Measurements from ENCODE around the gene NUDCD3. TPM values are rescaled to one million over a fixed set of nuclear protein-coding genes. Genes with fewer than 3 reads are reported as not detected.

The NUDCD3 gene
- total RNA-seq, 4 donors from 2014 or later = 28.5 to 115 (median 52.6) TPM

- Histone ChIP-seq H3K27ac (no peak overlapping the region), H3K36me3 (no peaks in the 10 kb centered on the region), H3K4me1 (no peaks in the 10 kb centered on the region), H3K27me3 (no peaks in the 10 kb centered on the region), H3K4me3 (no peak overlapping the region), H3K9me3 (no peaks in the 10 kb centered on the region)
- intact Hi-C loops (cut with DNase I; ENCODE audit: low total_unique reads) = no loop called here
- no peak for TF ChIP-seq POLR2A (IDR thresholded peaks at IDR 0.05)
- TF ChIP-seq CTCF (IDR thresholded peaks at IDR 0.05) = no peak
- DNase-seq = no peak
These were observed 122.0 kb downstream of the NUDCD3 start for GRCh38 chr7:44368455-44368854.

- DNase-seq = no peak
- no peaks in the 10 kb centered on the region for H3K4me1 ChIP-seq
- H3K27me3 ChIP-seq = no peaks in the 10 kb centered on the region
- intact Hi-C loops (cut with DNase I; ENCODE audit: low total_unique reads) = no loop called here
- H3K4me3 ChIP-seq = no peak overlapping the region
- no peaks in the 10 kb centered on the region for H3K36me3 ChIP-seq
- no peaks in the 10 kb centered on the region for H3K9me3 ChIP-seq
- no peak for TF ChIP-seq POLR2A (IDR thresholded peaks at IDR 0.05)
- no peak for TF ChIP-seq CTCF (IDR thresholded peaks at IDR 0.05)
- no peak overlapping the region for H3K27ac ChIP-seq
These were observed 122.9 kb downstream of the NUDCD3 start for GRCh38 chr7:44367475-44368043.

GRCh38 chr7:44366986-44367385 is 123.5 kb downstream of the NUDCD3 start:
- H3K27ac ChIP-seq = no peak overlapping the region
- H3K9me3 ChIP-seq = no peaks in the 10 kb centered on the region
- TF ChIP-seq POLR2A (IDR thresholded peaks at IDR 0.05) = no peak
- TF ChIP-seq CTCF (IDR thresholded peaks at IDR 0.05) = no peak
- no peaks in the 10 kb centered on the region for H3K4me1 ChIP-seq
- DNase-seq = no peak
- no peaks in the 10 kb centered on the region for H3K27me3 ChIP-seq
- no peaks in the 10 kb centered on the region for H3K36me3 ChIP-seq
- no peak overlapping the region for H3K4me3 ChIP-seq
- intact Hi-C loops (cut with DNase I; ENCODE audit: low total_unique reads) = no loop called here

DNA sequence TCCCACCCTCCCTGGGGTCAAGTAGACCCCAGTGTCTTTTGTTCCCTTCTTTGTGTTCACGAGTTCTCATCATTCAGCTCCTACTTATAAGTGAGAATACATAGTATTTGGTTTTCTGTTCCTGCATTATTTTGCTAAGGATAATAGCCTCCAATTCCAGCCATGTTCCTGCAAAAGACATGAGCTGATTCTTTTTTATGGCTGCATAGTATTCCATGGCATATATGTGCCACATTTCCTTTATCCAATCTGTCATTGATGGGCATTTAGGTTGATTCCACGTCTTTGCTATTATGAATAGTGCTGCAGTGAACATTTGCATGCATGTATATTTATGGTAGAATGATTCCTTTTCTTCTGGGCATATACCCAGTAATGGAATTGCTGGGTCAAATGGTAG is 136.8 kb downstream of the NUDCD3 start:
- intact Hi-C loops (cut with DNase I; ENCODE audit: low total_unique reads) = no loop called here
- Histone ChIP-seq H3K36me3 (no peaks in the 10 kb centered on the region), H3K27me3 (no peaks in the 10 kb centered on the region), H3K4me3 (no peak overlapping the region), H3K27ac (no peak overlapping the region), H3K9me3 (no peaks in the 10 kb centered on the region), H3K4me1 (no peaks in the 10 kb centered on the region)
- TF ChIP-seq POLR2A (IDR thresholded peaks at IDR 0.05) (no peak), CTCF (IDR thresholded peaks at IDR 0.05) (no peak)
- DNase-seq = no peak

- intact Hi-C loops (cut with DNase I; ENCODE audit: low total_unique reads) = no loop called here
- Histone ChIP-seq H3K9me3 (no peaks in the 10 kb centered on the region), H3K36me3 (no peaks in the 10 kb centered on the region), H3K27me3 (no peaks in the 10 kb centered on the region), H3K4me3 (no peak overlapping the region), H3K27ac (no peak overlapping the region), H3K4me1 (no peaks in the 10 kb centered on the region)
- no peak for TF ChIP-seq CTCF (IDR thresholded peaks at IDR 0.05)
- DNase-seq = no peak
These were observed 141.3 kb downstream of the NUDCD3 start for GRCh38 chr7:44348851-44349781.

Measured in uterus (tissue), 4 donors.